ENCODE measurements around the gene GYG1. TPM values are rescaled to one million over a fixed set of nuclear protein-coding genes. Genes with fewer than 3 reads are reported as not detected.
"Not testable (repeated sequence)": the region's sequence is repeated elsewhere in the genome, so short reads cannot be mapped to it uniquely, and the experiment has no call there.

GYG1 gene
- total RNA-seq, 1 donor from 2014 or later = 44.8 TPM

GRCh38 chr3:148981273-148981672, 10.1 kb upstream of the GYG1 start:
- peaks cover 5% of the 10 kb centered on the region for H3K27me3 Mint-ChIP-seq (ENCODE audit: unreplicated experiment)
- H3K4me3 Mint-ChIP-seq (ENCODE audit: unreplicated experiment) = no peak overlapping the region
- H3K36me3 Mint-ChIP-seq (ENCODE audit: low read depth, unreplicated experiment) = no peaks in the 10 kb centered on the region
- H3K27ac Mint-ChIP-seq (ENCODE audit: unreplicated experiment) = no peak overlapping the region
- no peak for TF ChIP-seq CTCF (IDR thresholded peaks at IDR 0.05; ENCODE audit: unreplicated experiment)
- no peaks in the 10 kb centered on the region for H3K4me1 Mint-ChIP-seq (ENCODE audit: unreplicated experiment)
- H3K9me3 Mint-ChIP-seq (ENCODE audit: unreplicated experiment) = no peaks in the 10 kb centered on the region
- DNase-seq (ENCODE audit: low spot score) = no peak

GRCh38 chr3:148987551-148987950, 3.8 kb upstream of the GYG1 start:
- not testable (repeated sequence) for DNase-seq (ENCODE audit: low spot score); H3K36me3 Mint-ChIP-seq (ENCODE audit: low read depth, unreplicated experiment); H3K4me1 Mint-ChIP-seq (ENCODE audit: unreplicated experiment); H3K9me3 Mint-ChIP-seq (ENCODE audit: unreplicated experiment); H3K27ac Mint-ChIP-seq (ENCODE audit: unreplicated experiment); H3K4me3 Mint-ChIP-seq (ENCODE audit: unreplicated experiment)
- H3K27me3 Mint-ChIP-seq (ENCODE audit: unreplicated experiment) = peaks cover 12% of the 10 kb centered on the region

- TF ChIP-seq CTCF (IDR thresholded peaks at IDR 0.05; ENCODE audit: unreplicated experiment) = no peak
- Mint-ChIP-seq H3K9me3 (ENCODE audit: unreplicated experiment) (no peaks in the 10 kb centered on the region), H3K27me3 (ENCODE audit: unreplicated experiment) (peaks cover 11% of the 10 kb centered on the region), H3K4me1 (ENCODE audit: unreplicated experiment) (no peaks in the 10 kb centered on the region), H3K36me3 (ENCODE audit: low read depth, unreplicated experiment) (peaks cover 5% of the 10 kb centered on the region), H3K27ac (ENCODE audit: unreplicated experiment) (no peak overlapping the region), H3K4me3 (ENCODE audit: unreplicated experiment) (peak overlapping the region; percentile 60)
- DNase-seq (ENCODE audit: low spot score) = no peak
Measured at GRCh38 chr3:148990236-148990635, 1.1 kb upstream of the GYG1 start.

GRCh38 chr3:148992027-148992634, 791 bp downstream of the GYG1 start:
- no peaks in the 10 kb centered on the region for H3K4me1 Mint-ChIP-seq (ENCODE audit: unreplicated experiment)

GRCh38 chr3:148992635-148993255, 1.4 kb downstream of the GYG1 start:
- H3K36me3 Mint-ChIP-seq (ENCODE audit: low read depth, unreplicated experiment) = peaks cover 24% of the 10 kb centered on the region
- no peak for TF ChIP-seq CTCF (IDR thresholded peaks at IDR 0.05; ENCODE audit: unreplicated experiment)
- peak overlapping the region; percentile 39 for H3K27ac Mint-ChIP-seq (ENCODE audit: unreplicated experiment)
- H3K4me1 Mint-ChIP-seq (ENCODE audit: unreplicated experiment) = no peaks in the 10 kb centered on the region
- peak overlapping the region; percentile 89 for H3K4me3 Mint-ChIP-seq (ENCODE audit: unreplicated experiment)
- H3K27me3 Mint-ChIP-seq (ENCODE audit: unreplicated experiment) = peaks cover 6% of the 10 kb centered on the region
- H3K9me3 Mint-ChIP-seq (ENCODE audit: unreplicated experiment) = no peaks in the 10 kb centered on the region
- no peak for DNase-seq (ENCODE audit: low spot score)

More at GRCh38 chr3:148992027-148992634, 791 bp downstream of the GYG1 start:
- peak overlapping the region; percentile 39 for H3K27ac Mint-ChIP-seq (ENCODE audit: unreplicated experiment)
- peak; percentile 45 for DNase-seq (ENCODE audit: low spot score)
- no peaks in the 10 kb centered on the region for H3K9me3 Mint-ChIP-seq (ENCODE audit: unreplicated experiment)
- H3K27me3 Mint-ChIP-seq (ENCODE audit: unreplicated experiment) = peaks cover 7% of the 10 kb centered on the region
- TF ChIP-seq CTCF (IDR thresholded peaks at IDR 0.05; ENCODE audit: unreplicated experiment) = no peak
- peak overlapping the region; percentile 89 for H3K4me3 Mint-ChIP-seq (ENCODE audit: unreplicated experiment)
- H3K36me3 Mint-ChIP-seq (ENCODE audit: low read depth, unreplicated experiment) = peaks cover 23% of the 10 kb centered on the region

All from endothelial cell (in vitro differentiated cells).